HCT116 (cell line): ENCODE data around the gene KCNK10. TPM values are rescaled to one million over a fixed set of nuclear protein-coding genes. Genes with fewer than 3 reads are reported as not detected.

Source experiments
- ATAC-seq: fragments of 200-7000 bp; cut with Tn5 transposase; 2 replicates; pipeline ENCODE4 v1.9.1; 2020; ENCODE audit warnings: mild to moderate bottlenecking, moderate library complexity
- BruUV-seq: library from RNA; stranded (reverse); fragments of 400-500 nt; replicated peaks from 2 replicates; lab custom pipeline; 2021; lab: Mats Ljungman, UMichigan
- CTCF ChIA-PET: fragments of 300-600 bp; sonication (Branson Sonifier 250); formaldehyde crosslinking; loops from one replicate; lab custom pipeline; 2021; ENCODE audit warnings: antibody characterized with exemption; lab: Charles Lee
- POLR2A ChIA-PET: fragments of 300-600, 350-600 bp; sonication (Branson Sonifier 250); formaldehyde crosslinking; loops from one replicate; lab custom pipeline; 2021; ENCODE audit warnings: antibody characterized with exemption; lab: Charles Lee
- RAD21 ChIA-PET, 2 experiments: fragments of 300-600 bp; sonication (Branson Sonifier 250); formaldehyde crosslinking; loops; one replicate each; lab custom pipeline; 2023; ENCODE audit warnings: low total read pairs in 2 of 2; ENCODE audit not compliant: uncharacterized antibody in 2 of 2, unreplicated experiment in 2 of 2, low non-redundant PET in 1 of 2; lab: Charles Lee
- DNase-seq: peaks from one replicate; pipeline ENCODE4 v3.0.0-alpha.2; 2010; ENCODE audit warnings: low read depth, low spot score
- H2AFZ ChIP-seq: fragments of 200-600 bp; shearing (Covaris generic), sonication (generic); 2 replicates; pipeline ENCODE4 v1.6.1; 2017; ENCODE audit warnings: low read depth, mixed run types, mixed read lengths, antibody characterized with exemption, low read length; ENCODE audit not compliant: poor library complexity, severe bottlenecking
- H3K27ac ChIP-seq: 2 replicates; pipeline ENCODE4 v1.5.1; 2012; ENCODE audit warnings: low read depth, low read length
- H3K27me3 ChIP-seq: fragments of 200-600 bp; sonication (generic); 2 replicates; pipeline ENCODE4 v1.6.1; 2016; ENCODE audit warnings: mixed run types, low read length, mixed read lengths; ENCODE audit not compliant: insufficient read depth
- H3K36me3 ChIP-seq, 2 experiments: fragments of 200-500 bp in 1 of 2; fragments of 200-600 bp in 1 of 2; sonication (Bioruptor generic) in 1 of 2; sonication (generic) in 1 of 2; 2 replicates each; pipeline versions ENCODE4 v1.5.1 to v1.6.1; 2014 to 2016; ENCODE audit warnings: low read length in 2 of 2, inconsistent platforms in 1 of 2, mixed read lengths in 1 of 2, mixed run types in 1 of 2; ENCODE audit not compliant: insufficient read depth in 2 of 2, control insufficient read depth in 1 of 2
- H3K4me1 ChIP-seq, 2 experiments: fragments of 200-600 bp in 1 of 2; sonication (generic) in 1 of 2; 2 replicates each; pipeline versions ENCODE4 v1.5.1 to v1.6.1; 2012 to 2017; ENCODE audit warnings: low read length in 2 of 2, inconsistent platforms in 1 of 2, mild to moderate bottlenecking in 1 of 2, mixed read lengths in 1 of 2, mixed run types in 1 of 2, moderate library complexity in 1 of 2; ENCODE audit not compliant: insufficient read depth in 2 of 2, control insufficient read depth in 1 of 2
- H3K4me2 ChIP-seq: fragments of 200-600 bp; sonication (generic); 2 replicates; pipeline ENCODE4 v1.6.1; 2017; ENCODE audit warnings: mixed run types, low read length, mixed read lengths
- H3K4me3 ChIP-seq, 2 experiments: fragments of 200-600 bp in 1 of 2; sonication (generic) in 1 of 2; replicated peaks in 1 of 2; 2 replicates each; pipeline ENCODE4 v1.5.1; 2011 to 2016; ENCODE audit warnings: low read length in 2 of 2, control low read depth in 1 of 2, low read depth in 1 of 2, mild to moderate bottlenecking in 1 of 2, mixed read lengths in 1 of 2, mixed run types in 1 of 2
- H3K79me2 ChIP-seq: fragments of 200-600 bp; sonication (generic); 2 replicates; pipeline ENCODE4 v1.6.1; 2017; ENCODE audit warnings: mild to moderate bottlenecking, mixed run types, low read length, moderate library complexity, mixed read lengths; ENCODE audit not compliant: insufficient read depth
- H3K9ac ChIP-seq: fragments of 200-600 bp; sonication (generic); 2 replicates; pipeline ENCODE4 v1.6.1; 2016; ENCODE audit warnings: low read length, mixed read lengths
- H3K9me2 ChIP-seq: fragments of 200-600 bp; sonication (generic), shearing (Covaris generic); 2 replicates; pipeline ENCODE4 v1.6.1; 2017; ENCODE audit warnings: mixed run types, mild to moderate bottlenecking, moderate library complexity; ENCODE audit not compliant: insufficient read depth
- H3K9me3 ChIP-seq, 2 experiments: fragments of 200-500 bp in 1 of 2; fragments of 200-600 bp in 1 of 2; sonication (Bioruptor generic) in 1 of 2; sonication (generic) in 1 of 2; 2 replicates each; pipeline ENCODE4 v1.6.1; 2014 to 2017; ENCODE audit warnings: low read length in 2 of 2, mixed read lengths in 2 of 2, inconsistent platforms in 1 of 2, low read depth in 1 of 2, mild to moderate bottlenecking in 1 of 2, mixed run types in 1 of 2, moderate library complexity in 1 of 2; ENCODE audit not compliant: control insufficient read depth in 1 of 2, insufficient read depth in 1 of 2
- H4K20me1 ChIP-seq: fragments of 200-600 bp; sonication (generic), shearing (Covaris generic); 2 replicates; pipeline ENCODE4 v1.6.1; 2017; ENCODE audit warnings: mixed run types, mild to moderate bottlenecking, moderate library complexity; ENCODE audit not compliant: insufficient read depth
- EGR1 ChIP-seq: IDR thresholded peaks from 2 replicates; pipeline ENCODE4 v1.6.1; 2012; ENCODE audit warnings: low read depth
- ELF1 ChIP-seq: IDR thresholded peaks from 2 replicates; pipeline ENCODE4 v1.6.1; 2012; ENCODE audit warnings: low read depth, borderline replicate concordance
- EZH2phosphoT487 ChIP-seq: fragments of 200-600 bp; IDR thresholded peaks from 2 replicates; pipeline ENCODE4 v1.6.1; 2018; ENCODE audit warnings: antibody characterized with exemption, borderline replicate concordance
- FOSL1 ChIP-seq: IDR thresholded peaks from 2 replicates; pipeline ENCODE4 v1.6.1; 2012; ENCODE audit warnings: low read depth
- POLR2A ChIP-seq: IDR thresholded peaks from 2 replicates; pipeline ENCODE4 v1.7.0; 2011; ENCODE audit warnings: borderline replicate concordance; ENCODE audit not compliant: insufficient read depth, insufficient read length; ENCODE audit errors: extremely low read depth
- POLR2AphosphoS5 ChIP-seq: IDR thresholded peaks from 2 replicates; pipeline ENCODE4 v1.6.1; 2011; ENCODE audit warnings: mild to moderate bottlenecking, low read depth, low read length, moderate library complexity
- SIN3A ChIP-seq: IDR thresholded peaks from 2 replicates; pipeline ENCODE4 v1.6.1; 2012; ENCODE audit warnings: low read depth
- TCF7L2 ChIP-seq: IDR thresholded peaks from 2 replicates; pipeline ENCODE4 v1.7.0; 2011; ENCODE audit warnings: borderline replicate concordance, inconsistent platforms; ENCODE audit not compliant: insufficient read depth, insufficient read length; ENCODE audit errors: extremely low read depth
- YY1 ChIP-seq: IDR thresholded peaks from 2 replicates; pipeline ENCODE4 v1.6.1; 2011; ENCODE audit warnings: low read length, low read depth, moderate library complexity, mild to moderate bottlenecking; ENCODE audit not compliant: insufficient replicate concordance; ENCODE audit errors: extremely low read depth
- ZBTB33 ChIP-seq: IDR thresholded peaks from 2 replicates; pipeline ENCODE4 v1.6.1; 2011; ENCODE audit warnings: mild to moderate bottlenecking, low read length, moderate library complexity; ENCODE audit not compliant: insufficient replicate concordance; ENCODE audit errors: extremely low read depth
- ZNF274 ChIP-seq: fragments of 200-500 bp; sonication (Bioruptor generic); IDR thresholded peaks from 2 replicates; pipeline ENCODE4 v1.6.1; 2014; ENCODE audit warnings: mild to moderate bottlenecking, low read depth, low read length, inconsistent platforms
- intact Hi-C: fragments of 100-400 bp; cut with micrococcal nuclease; formaldehyde crosslinking; loops from 2 replicates; pipeline ENCODE4 v1.10.0; 2022
- total RNA-seq: library from RNA; stranded (reverse); gene quantifications from one replicate; pipeline ENCODE4 v1.2.1, GENCODE V29; 2021; ENCODE audit not compliant: unreplicated experiment
- TF ChIP-seq, protein P1 (sequence below), 3 experiments: fragments of 200-600 bp in 1 of 3; sonication (generic) in 1 of 3; IDR thresholded peaks in 2 of 3; conservative IDR thresholded peaks in 1 of 3; 2 replicates each; pipeline ENCODE4 v1.5.1; 2012 to 2017; ENCODE audit warnings: low read depth in 2 of 3, low read length in 2 of 3, antibody characterized with exemption in 1 of 3, borderline replicate concordance in 1 of 3, control low read depth in 1 of 3, mild to moderate bottlenecking in 1 of 3, mixed read lengths in 1 of 3, mixed run types in 1 of 3, moderate library complexity in 1 of 3; ENCODE audit not compliant: insufficient read depth in 1 of 3
- TF ChIP-seq, protein P2 (sequence below): IDR thresholded peaks from 2 replicates; pipeline ENCODE4 v1.6.1; 2012

KCNK10 gene
- total RNA-seq, 1 experiment from 2014 or later: not detected

DNA sequence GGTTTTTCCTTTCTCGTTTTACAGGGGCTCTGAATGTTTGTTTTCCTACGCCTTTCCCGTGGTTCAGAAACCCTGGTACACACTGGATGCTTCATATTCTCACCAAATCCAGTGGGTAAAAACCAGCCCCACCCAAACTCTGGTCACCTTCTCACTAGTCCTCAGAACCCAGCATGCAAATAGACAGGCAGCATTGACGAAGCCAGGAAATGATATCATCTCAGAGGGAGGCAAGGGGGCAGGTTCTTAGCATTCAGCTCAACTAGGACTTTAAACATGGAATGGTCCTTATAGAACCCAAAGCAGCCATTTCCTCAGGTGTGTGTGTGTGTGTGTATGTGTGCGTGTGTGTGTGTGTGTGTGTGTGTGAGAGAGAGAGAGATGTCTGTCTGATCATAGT lies 142.0 kb downstream of the KCNK10 start:
- H3K27me3 ChIP-seq: no peaks in the 10 kb centered on the region
- intact Hi-C loops: loop anchor here (10.0 kb wide), 1 partner anchor 834 kb away; no protein-coding TSS in a partner anchor
- no peaks in the 10 kb centered on the region; the same call in 1 of the 2 replicates for H4K20me1 ChIP-seq
- H3K4me2 ChIP-seq: no peak overlapping the region
- no peak overlapping the region for H3K27ac ChIP-seq
- no peaks in the 10 kb centered on the region for H3K79me2 ChIP-seq
- CTCF ChIA-PET: no interaction called here
- no peak overlapping the region for H3K4me3 ChIP-seq
- POLR2A ChIA-PET: no interaction called here
- no peaks in the 10 kb centered on the region for H3K9me2 ChIP-seq
- no peaks in the 10 kb centered on the region for H3K36me3 ChIP-seq
- BruUV-seq: no TSS peak
- no peaks in the 10 kb centered on the region for H3K4me1 ChIP-seq
- H3K9me3 ChIP-seq: no peaks in the 10 kb centered on the region
- RAD21 ChIA-PET: no interaction called here
- DNase-seq: no peak
- TF ChIP-seq ZNF274: no peak
- no peak for TF ChIP-seq POLR2A
- TF ChIP-seq TCF7L2: no peak
- no peak for TF ChIP-seq ELF1
- no peak for TF ChIP-seq YY1
- TF ChIP-seq, protein P1, sequence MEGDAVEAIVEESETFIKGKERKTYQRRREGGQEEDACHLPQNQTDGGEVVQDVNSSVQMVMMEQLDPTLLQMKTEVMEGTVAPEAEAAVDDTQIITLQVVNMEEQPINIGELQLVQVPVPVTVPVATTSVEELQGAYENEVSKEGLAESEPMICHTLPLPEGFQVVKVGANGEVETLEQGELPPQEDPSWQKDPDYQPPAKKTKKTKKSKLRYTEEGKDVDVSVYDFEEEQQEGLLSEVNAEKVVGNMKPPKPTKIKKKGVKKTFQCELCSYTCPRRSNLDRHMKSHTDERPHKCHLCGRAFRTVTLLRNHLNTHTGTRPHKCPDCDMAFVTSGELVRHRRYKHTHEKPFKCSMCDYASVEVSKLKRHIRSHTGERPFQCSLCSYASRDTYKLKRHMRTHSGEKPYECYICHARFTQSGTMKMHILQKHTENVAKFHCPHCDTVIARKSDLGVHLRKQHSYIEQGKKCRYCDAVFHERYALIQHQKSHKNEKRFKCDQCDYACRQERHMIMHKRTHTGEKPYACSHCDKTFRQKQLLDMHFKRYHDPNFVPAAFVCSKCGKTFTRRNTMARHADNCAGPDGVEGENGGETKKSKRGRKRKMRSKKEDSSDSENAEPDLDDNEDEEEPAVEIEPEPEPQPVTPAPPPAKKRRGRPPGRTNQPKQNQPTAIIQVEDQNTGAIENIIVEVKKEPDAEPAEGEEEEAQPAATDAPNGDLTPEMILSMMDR (IDR thresholded peaks at IDR 0.05 in 2 of 3, conservative IDR thresholded peaks at IDR 0.05 in 1 of 3; ENCODE audit: borderline replicate concordance in 1 of 3, insufficient read depth in 1 of 3, low read depth in 2 of 3, low read length in 2 of 3): no peak
- TF ChIP-seq EZH2phosphoT487: no peak
- TF ChIP-seq, all 23 proteins: peak for 0
- no peak overlapping the region for H2AFZ ChIP-seq
- H3K9ac ChIP-seq: no peak overlapping the region
- ATAC-seq: no peak

DNA sequence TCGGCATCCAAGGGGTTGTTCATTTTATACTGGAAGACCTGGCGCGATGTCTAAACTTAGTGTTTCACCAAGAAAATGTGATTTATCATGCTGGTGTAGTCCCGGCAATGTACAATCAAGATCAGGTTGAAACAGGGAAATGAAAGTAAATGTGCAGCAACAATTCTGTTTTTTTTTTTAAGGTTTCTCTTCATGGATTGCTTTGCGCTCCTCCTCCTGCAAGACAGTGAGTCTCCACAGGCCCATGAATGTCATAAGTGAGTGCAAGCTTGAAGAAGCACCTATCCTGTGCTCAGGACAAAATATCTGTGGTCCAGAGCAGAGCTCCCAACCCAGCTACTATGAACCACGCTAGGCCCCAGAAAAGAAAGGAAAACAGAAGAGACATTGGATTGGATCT lies 143.4 kb downstream of the KCNK10 start:
- ChIA-PET POLR2A (no interaction called here), RAD21 (no interaction called here), CTCF (no interaction called here)
- H3K27me3 ChIP-seq: no peaks in the 10 kb centered on the region
- H2AFZ ChIP-seq: no peak overlapping the region
- BruUV-seq: no TSS peak
- no peaks in the 10 kb centered on the region for H3K79me2 ChIP-seq
- H3K27ac ChIP-seq: no peak overlapping the region
- no peaks in the 10 kb centered on the region for H3K36me3 ChIP-seq
- H3K4me1 ChIP-seq: no peaks in the 10 kb centered on the region
- H3K4me3 ChIP-seq: no peak overlapping the region
- no peak overlapping the region for H3K4me2 ChIP-seq
- intact Hi-C loops: loop anchor here (10.0 kb wide), 1 partner anchor 835 kb away; no protein-coding TSS in a partner anchor
- ATAC-seq: no peak
- no peaks in the 10 kb centered on the region for H3K9me3 ChIP-seq
- H4K20me1 ChIP-seq: no peaks in the 10 kb centered on the region; the same call in 1 of the 2 replicates
- DNase-seq: no peak
- H3K9ac ChIP-seq: no peak overlapping the region
- H3K9me2 ChIP-seq: no peaks in the 10 kb centered on the region
- TF ChIP-seq ZBTB33: no peak
- TF ChIP-seq POLR2A: no peak
- TF ChIP-seq, protein P2, sequence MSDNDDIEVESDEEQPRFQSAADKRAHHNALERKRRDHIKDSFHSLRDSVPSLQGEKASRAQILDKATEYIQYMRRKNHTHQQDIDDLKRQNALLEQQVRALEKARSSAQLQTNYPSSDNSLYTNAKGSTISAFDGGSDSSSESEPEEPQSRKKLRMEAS: no peak
- TF ChIP-seq ZNF274: no peak
- TF ChIP-seq POLR2AphosphoS5: no peak
- TF ChIP-seq SIN3A: no peak
- TF ChIP-seq ELF1: no peak
- no peak for TF ChIP-seq FOSL1
- no peak for TF ChIP-seq EGR1
